GM12892 (cell line): ENCODE measurements around the gene TRPM8.

Experiments used
- POLR2A ChIP-seq: IDR thresholded peaks from 2 replicates; pipeline ENCODE4 v1.6.1; 2011; ENCODE audit warnings: low read depth, low read length, control low read depth
- POLR2AphosphoS5 ChIP-seq: IDR thresholded peaks from 2 replicates; pipeline ENCODE4 v1.6.1; 2011; ENCODE audit warnings: low read depth, low read length, control low read depth
- TAF1 ChIP-seq: IDR thresholded peaks from 2 replicates; pipeline ENCODE4 v1.6.1; 2011; ENCODE audit warnings: low read depth, mild to moderate bottlenecking, control low read depth, low read length, borderline replicate concordance

- TF ChIP-seq POLR2A (no peak), POLR2AphosphoS5 (no peak), TAF1 (no peak)
These were observed 66.3 kb downstream of the TRPM8 start for GRCh38 chr2:233983445-233983844.
